Stomach (tissue), 4 donors: ENCODE measurements around the gene EPHB1.

Experiments
- POLR2A ChIP-seq, 4 donors: fragments of 450-650 bp; IDR thresholded peaks; one replicate each; pipeline ENCODE4 v1.6.1; 2016; ENCODE audit warnings: antibody characterized with exemption in 4 of 4, control low read depth in 2 of 4, mild to moderate bottlenecking in 1 of 4, moderate library complexity in 1 of 4
- TF ChIP-seq, protein P1 (sequence below), 7 experiments: fragments of 450-650 bp in 4 of 7; fragments of 200-600 bp in 3 of 7; sonication (generic) in 3 of 7; IDR thresholded peaks; one replicate each; pipeline ENCODE4 v1.5.1; 2016 to 2019; ENCODE audit warnings: antibody characterized with exemption in 7 of 7, control low read depth in 2 of 7, mild to moderate bottlenecking in 1 of 7

DNA sequence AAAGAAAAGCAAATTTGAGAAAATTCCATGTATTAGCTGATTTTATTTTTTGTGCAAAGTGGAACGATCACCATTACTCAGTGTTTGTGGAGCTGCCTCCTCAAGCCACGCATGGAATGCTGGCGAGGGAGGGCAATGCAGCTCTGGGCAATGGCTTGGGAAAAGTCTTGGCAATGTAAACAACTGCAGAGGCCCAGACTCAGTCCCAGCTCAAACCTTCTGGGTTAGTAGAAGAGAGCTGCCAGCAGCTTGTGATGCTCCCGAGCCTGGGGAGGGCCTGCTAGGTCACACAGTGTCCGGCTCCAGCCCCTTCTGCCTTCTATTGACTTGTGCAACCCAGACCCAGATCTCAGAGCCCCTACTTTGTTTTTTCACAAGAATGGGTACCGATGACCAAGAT, 4.3 kb downstream of the EPHB1 start:
- TF ChIP-seq, protein P1, sequence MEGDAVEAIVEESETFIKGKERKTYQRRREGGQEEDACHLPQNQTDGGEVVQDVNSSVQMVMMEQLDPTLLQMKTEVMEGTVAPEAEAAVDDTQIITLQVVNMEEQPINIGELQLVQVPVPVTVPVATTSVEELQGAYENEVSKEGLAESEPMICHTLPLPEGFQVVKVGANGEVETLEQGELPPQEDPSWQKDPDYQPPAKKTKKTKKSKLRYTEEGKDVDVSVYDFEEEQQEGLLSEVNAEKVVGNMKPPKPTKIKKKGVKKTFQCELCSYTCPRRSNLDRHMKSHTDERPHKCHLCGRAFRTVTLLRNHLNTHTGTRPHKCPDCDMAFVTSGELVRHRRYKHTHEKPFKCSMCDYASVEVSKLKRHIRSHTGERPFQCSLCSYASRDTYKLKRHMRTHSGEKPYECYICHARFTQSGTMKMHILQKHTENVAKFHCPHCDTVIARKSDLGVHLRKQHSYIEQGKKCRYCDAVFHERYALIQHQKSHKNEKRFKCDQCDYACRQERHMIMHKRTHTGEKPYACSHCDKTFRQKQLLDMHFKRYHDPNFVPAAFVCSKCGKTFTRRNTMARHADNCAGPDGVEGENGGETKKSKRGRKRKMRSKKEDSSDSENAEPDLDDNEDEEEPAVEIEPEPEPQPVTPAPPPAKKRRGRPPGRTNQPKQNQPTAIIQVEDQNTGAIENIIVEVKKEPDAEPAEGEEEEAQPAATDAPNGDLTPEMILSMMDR (IDR thresholded peaks at IDR 0.05), result no peak
- TF ChIP-seq POLR2A (IDR thresholded peaks at IDR 0.05), result no peak
